Coronary artery (tissue), 2 donors: ENCODE results near the gene NEO1.

Source experiments
- DNase-seq: peaks from one replicate; pipeline ENCODE4 v3.0.0-alpha.2; 2017; ENCODE audit warnings: low spot score
- H3K27ac ChIP-seq, 2 donors: fragments of 200-600 bp; sonication (generic); one replicate each; pipeline ENCODE4 v1.5.1; 2016 to 2019
- H3K4me3 ChIP-seq: fragments of 200-600 bp; sonication (generic); 2 replicates; pipeline ENCODE4 v1.5.1; 2016; ENCODE audit warnings: mild to moderate bottlenecking, moderate library complexity
- CTCF ChIP-seq: fragments of 200-600 bp; sonication (generic); IDR thresholded peaks from one replicate; pipeline ENCODE4 v1.5.1; 2019; ENCODE audit warnings: antibody characterized with exemption

The NEO1 gene

GRCh38 chr15:73225358-73226015 is 173.2 kb downstream of the NEO1 start:
- H3K4me3 ChIP-seq: peak overlapping the region; percentile 50
- H3K27ac ChIP-seq: peak overlapping the region; percentile 33 to 76
- no peak for TF ChIP-seq CTCF
- DNase-seq: no peak

GRCh38 chr15:73226093-73226814 is 174.0 kb downstream of the NEO1 start:
- H3K4me3 ChIP-seq: peak overlapping the region; percentile 50
- peak overlapping the region; percentile 33 to 76 for H3K27ac ChIP-seq
- no peak for DNase-seq
- TF ChIP-seq CTCF: no peak

GRCh38 chr15:73227433-73228056 is 175.3 kb downstream of the NEO1 start:
- TF ChIP-seq CTCF: no peak
- H3K4me3 ChIP-seq: no peak overlapping the region
- DNase-seq: no peak
- no peak overlapping the region for H3K27ac ChIP-seq

GRCh38 chr15:73228128-73228646 is 175.9 kb downstream of the NEO1 start:
- no peak overlapping the region for H3K27ac ChIP-seq
- DNase-seq: no peak
- H3K4me3 ChIP-seq: no peak overlapping the region
- TF ChIP-seq CTCF: no peak

- no peak overlapping the region for H3K4me3 ChIP-seq
- H3K27ac ChIP-seq: no peak overlapping the region
- DNase-seq: no peak
- no peak for TF ChIP-seq CTCF
These were observed 179.6 kb downstream of the NEO1 start for GRCh38 chr15:73231661-73232419.

GRCh38 chr15:73232776-73233175 is 180.5 kb downstream of the NEO1 start:
- no peak for TF ChIP-seq CTCF
- no peak overlapping the region for H3K27ac ChIP-seq
- H3K4me3 ChIP-seq: no peak overlapping the region
- DNase-seq: no peak
